Fibroblast of villous mesenchyme (primary cell): ENCODE measurements around the gene SRI. TPM values are rescaled to one million over a fixed set of nuclear protein-coding genes. Genes with fewer than 3 reads are reported as not detected.
"Not testable (repeated sequence)": the region's sequence is repeated elsewhere in the genome, so short reads cannot be mapped to it uniquely, and the experiment has no call there.

Source experiments
- DNase-seq: peaks from one replicate; pipeline ENCODE4 v3.0.0-alpha.2; 2010; ENCODE audit warnings: low read depth
- H3K4me3 ChIP-seq: 2 replicates; pipeline ENCODE4 v1.5.1; 2011; ENCODE audit warnings: low read depth, mild to moderate bottlenecking, low read length
- CTCF ChIP-seq: IDR thresholded peaks from 2 replicates; pipeline ENCODE4 v1.5.1; 2012; ENCODE audit warnings: low read depth, mild to moderate bottlenecking, low read length; ENCODE audit not compliant: insufficient read depth
- total RNA-seq: library from RNA; depleted of rRNA; stranded (reverse); fragments of >200 nt; gene quantifications from 2 replicates; pipeline ENCODE4 v1.2.3, GENCODE V29; 2012

The SRI gene
- total RNA-seq, 1 donor = 81.2 TPM

DNA sequence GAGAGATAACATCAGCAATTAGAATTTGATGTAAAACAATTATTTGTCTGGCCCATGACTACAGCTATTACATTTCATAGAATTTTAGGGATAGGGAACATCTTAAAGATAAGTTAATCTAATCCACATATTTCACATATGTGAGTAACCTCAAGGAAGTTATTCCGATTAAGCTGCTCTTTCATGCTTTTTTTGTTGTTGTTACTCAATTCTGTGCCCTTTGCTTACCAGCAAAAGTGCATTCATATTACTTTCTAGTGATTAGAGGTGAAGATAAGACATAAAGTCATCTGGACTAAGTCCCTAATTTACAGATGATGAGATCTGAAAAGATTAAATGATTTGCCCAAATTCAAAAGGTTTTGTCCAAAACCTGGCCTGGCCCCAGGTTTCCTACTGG, 40.9 kb upstream of the SRI start:
- no peak overlapping the region for H3K4me3 ChIP-seq
- no peak for TF ChIP-seq CTCF
- DNase-seq = no peak

- DNase-seq = no peak
- no peak overlapping the region for H3K4me3 ChIP-seq
- TF ChIP-seq CTCF = no peak
Measured at GRCh38 chr7:88259656-88260380, 40.0 kb upstream of the SRI start.

DNA sequence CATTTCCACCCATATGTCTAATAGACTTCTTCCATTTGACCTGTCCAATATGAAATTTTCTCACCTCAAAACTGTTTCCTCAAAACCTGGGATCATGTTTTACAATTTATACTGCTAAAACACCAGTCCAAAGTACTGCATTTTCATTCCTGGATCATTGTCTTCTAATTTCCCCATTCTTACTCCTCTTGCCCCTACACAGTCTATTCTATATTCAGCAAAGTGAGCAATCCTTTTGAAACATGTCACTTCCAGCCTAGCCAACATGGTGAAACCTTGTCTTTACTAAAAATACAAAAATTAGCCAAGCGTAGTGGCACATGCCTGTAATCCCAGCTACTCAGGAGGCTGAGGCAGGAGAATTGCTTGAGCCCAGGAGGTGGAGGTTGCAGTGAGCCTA, 38.5 kb upstream of the SRI start:
- not testable (repeated sequence) for H3K4me3 ChIP-seq, DNase-seq

GRCh38 chr7:88256906-88257305, 37.1 kb upstream of the SRI start:
- no peak for DNase-seq
- no peak for TF ChIP-seq CTCF
- H3K4me3 ChIP-seq = no peak overlapping the region

DNA sequence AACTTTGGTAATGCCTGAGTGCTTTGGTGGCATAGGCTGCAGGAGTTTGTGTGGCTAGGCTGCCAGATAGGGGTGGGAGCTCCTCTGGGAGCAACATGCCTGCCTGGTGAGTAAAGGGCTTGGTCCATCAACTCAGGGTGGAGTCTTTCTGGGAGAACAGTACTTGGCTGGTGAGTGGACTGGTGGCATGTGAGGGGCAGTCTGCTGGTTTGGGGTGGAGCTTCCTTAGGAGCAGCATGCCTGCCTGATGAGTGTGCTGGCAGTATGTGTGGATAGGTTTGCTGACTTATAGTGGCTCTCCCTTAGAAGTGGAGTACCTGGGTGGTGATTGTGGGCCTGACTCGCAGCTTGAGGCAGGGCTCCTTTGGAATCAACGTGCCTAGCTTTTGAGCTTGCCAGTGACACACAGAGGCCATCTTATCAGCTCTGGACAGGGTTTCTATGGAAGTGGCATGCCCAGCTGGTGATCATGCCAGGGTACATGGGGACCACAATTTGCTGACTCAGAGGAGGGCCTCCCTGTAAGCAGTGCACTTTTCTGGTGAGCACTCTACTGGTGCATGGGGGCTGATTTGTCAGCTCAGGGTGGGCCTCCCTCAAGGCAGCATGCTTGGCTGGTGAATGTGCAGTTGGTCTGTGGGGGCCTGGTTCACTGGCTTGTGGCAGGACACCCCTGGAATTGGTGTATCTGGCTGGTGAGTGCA, 35.0 kb upstream of the SRI start:
- no peak for TF ChIP-seq CTCF
- no peak overlapping the region for H3K4me3 ChIP-seq
- DNase-seq = no peak

GRCh38 chr7:88253640-88254039, 33.8 kb upstream of the SRI start:
- no peak overlapping the region for H3K4me3 ChIP-seq
- no peak for TF ChIP-seq CTCF

DNA sequence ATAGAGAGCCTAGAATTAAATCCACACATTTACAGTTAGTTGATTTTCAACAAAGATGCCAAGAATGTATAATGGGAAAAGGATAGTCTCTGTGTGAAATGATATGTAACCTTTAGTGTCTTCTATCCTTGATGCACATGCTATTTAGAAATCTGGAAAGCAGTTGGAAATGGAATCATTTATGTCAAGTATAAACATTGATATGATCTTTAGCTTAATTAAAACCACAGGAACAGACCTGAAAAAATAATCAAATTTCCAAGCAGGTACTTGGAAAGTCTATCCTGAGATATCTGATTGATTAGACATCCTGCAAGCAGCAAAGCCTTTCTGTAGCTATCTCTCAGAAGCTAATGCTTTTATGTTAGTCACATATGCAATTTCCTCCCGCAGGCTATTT, 24.4 kb upstream of the SRI start:
- DNase-seq = no peak
- H3K4me3 ChIP-seq = no peak overlapping the region
- TF ChIP-seq CTCF = no peak

More at GRCh38 chr7:88253640-88254039, 33.8 kb upstream of the SRI start:
- DNase-seq = no peak
